SH-SY5Y (cell line): ENCODE results near the gene HEMK1.

ENCODE experiments used
- GATA2 ChIP-seq: IDR thresholded peaks from 2 replicates; pipeline ENCODE4 v1.6.1; 2011; ENCODE audit warnings: mild to moderate bottlenecking, low read depth, low read length
- GATA3 ChIP-seq: IDR thresholded peaks from 2 replicates; pipeline ENCODE4 v1.6.1; 2011; ENCODE audit warnings: low read depth, mild to moderate bottlenecking, low read length, moderate library complexity

The HEMK1 gene

DNA sequence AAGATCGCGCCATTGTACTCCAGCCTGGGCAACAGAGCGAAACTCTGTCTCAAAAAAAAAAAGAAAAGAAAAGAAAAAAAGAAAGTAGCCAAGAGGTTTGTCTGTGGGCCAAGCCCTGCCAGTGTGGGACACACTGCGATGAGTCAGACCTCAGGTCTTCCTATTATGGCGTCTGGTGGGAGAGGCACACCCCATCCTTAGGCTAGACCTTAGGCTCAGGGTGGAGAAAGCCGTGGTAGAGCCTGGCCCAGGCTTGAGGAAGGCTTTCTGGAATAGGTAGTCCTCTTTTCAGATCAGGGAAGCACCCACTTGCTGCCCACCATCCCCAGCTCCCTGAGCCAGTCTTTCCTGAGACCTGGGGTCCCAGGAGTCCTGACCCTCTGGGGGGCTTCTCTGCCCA is 6.0 kb downstream of the HEMK1 start:
- TF ChIP-seq GATA3, result no peak
- TF ChIP-seq GATA2, result no peak

GRCh38 chr3:50577348-50577747 is 8.0 kb downstream of the HEMK1 start:
- TF ChIP-seq GATA2 (no peak), GATA3 (no peak)

- TF ChIP-seq GATA3, result no peak
- TF ChIP-seq GATA2, result no peak
These were observed 11.5 kb downstream of the HEMK1 start for GRCh38 chr3:50580683-50581458.

- TF ChIP-seq GATA2, result no peak
- no peak for TF ChIP-seq GATA3
These were observed 12.1 kb downstream of the HEMK1 start for GRCh38 chr3:50581459-50581842.

DNA sequence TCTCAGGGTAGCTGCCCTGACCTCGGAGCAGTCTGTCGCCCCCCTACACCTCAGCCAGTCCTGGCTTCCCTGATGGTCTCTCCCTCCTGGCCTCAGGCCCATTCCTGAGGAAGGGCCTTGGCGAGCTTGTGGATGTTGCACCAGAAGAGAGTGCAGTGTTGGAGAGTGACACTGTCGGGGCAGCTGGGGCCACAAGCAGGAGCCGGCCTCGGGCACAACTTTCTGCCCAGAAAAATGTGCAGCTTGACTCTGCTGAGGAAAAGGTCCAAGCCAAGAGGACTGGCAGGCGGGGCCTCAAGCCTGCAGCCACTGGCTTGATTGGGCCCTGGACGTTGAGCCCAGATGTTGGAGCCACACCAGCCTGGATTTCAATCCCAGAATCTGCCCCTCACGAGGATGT is 12.8 kb downstream of the HEMK1 start:
- TF ChIP-seq GATA2 (no peak), GATA3 (no peak)

- TF ChIP-seq GATA3 (no peak), GATA2 (no peak)
These were observed 14.6 kb downstream of the HEMK1 start for GRCh38 chr3:50583897-50584296.

DNA sequence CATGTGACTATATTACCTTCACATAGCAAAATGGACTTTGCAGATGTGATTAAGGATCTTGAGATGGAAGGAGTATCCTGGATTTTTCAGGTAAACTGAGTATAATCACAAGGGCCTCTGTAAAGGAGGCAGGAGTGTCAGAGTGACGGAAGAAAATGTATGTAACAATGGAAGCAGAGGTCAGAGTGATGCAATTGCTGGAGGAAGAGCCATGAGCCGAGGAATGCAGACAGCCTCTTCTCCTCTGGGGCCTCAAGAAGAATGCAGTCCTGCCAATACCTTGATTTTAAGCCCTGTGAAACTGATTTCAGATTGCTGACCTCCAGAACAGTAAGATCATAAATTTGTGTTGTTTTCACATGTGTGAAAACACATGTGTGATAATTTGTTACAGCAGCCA is 15.1 kb downstream of the HEMK1 start:
- TF ChIP-seq GATA2 (no peak), GATA3 (no peak)

- TF ChIP-seq GATA3, result no peak
- TF ChIP-seq GATA2, result no peak
These were observed 16.8 kb downstream of the HEMK1 start for GRCh38 chr3:50585919-50586762.

DNA sequence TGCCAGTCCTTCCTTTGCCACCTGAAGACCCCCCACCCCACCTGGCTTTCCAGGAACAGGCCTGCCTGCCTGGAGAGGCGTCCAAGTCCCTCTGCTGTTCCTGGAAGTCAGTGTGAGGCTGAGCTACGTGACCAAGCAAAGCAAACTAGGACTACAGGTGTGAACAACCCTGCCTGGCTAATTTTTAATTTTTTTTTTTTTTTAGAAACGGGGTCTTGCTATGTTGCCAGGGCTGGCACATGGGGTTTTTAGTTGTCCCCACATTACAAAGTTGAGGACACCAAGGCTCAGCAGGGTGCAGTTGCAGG is 17.4 kb downstream of the HEMK1 start:
- TF ChIP-seq GATA2 (no peak), GATA3 (no peak)

DNA sequence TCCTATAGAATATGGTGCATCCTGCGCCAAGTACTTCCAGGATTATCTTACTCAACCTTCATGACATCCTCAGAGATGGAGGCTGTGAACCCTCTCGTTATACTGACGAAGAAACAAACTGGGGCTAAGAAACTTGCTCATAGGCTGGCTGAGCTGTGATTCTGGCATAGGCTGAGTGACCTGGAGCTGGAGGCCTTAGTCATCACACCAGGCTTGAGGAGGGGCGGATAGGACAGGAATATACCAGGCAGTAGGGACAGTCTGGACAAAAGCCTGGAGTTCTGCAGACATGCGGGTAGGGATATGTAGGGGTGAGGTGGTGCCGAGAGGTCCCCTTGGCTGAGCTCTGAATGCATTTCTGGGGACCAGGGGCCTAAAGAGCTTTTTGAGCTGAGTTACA is 18.1 kb downstream of the HEMK1 start:
- no peak for TF ChIP-seq GATA2
- TF ChIP-seq GATA3, result no peak

DNA sequence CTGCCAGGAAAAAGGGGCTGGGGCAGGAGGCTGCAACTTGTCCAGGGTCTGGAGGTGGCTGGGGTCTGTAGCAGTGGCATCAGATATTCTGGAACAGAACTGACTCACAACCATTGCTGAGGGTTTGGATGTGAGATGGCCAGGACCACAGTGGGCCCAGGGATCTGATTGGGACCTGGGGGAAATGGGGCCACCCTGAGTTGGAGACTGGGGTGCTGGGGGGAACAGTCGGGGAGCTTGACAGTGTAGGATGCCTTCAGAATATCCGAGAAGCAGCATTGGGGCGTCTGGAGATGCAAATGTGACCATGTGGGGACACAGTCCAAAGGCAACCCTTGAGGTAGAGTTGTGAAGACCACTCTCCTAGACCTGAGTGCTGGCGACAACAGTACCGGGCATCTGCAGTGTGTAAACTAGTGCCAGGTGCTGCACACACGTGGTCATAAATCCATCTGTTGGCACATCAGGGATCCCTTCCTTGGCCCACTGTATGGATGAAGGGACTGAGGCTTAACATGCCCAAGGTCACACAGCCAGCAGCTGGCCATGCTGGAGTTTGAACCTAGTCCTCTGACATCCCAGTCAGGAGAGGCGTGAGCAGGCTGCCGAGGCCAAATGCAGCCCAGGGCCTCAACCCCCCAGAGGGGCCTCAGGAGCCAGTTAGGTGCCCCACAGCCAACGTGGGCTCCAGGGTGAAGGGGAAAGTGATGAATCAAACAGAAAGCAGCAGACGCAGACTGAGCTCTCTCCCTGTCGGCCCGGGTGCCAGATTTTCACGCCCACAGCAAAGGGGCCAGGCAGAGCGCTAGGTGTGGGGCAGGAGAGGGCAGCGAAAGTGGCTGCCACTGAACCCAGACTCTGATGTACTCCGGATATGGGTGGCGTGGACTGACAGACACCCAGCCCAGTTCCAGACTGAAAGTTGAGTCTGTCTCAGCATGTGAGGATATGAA is 18.8 kb downstream of the HEMK1 start:
- TF ChIP-seq GATA2 (no peak), GATA3 (no peak)

GRCh38 chr3:50588759-50589433 is 19.6 kb downstream of the HEMK1 start:
- TF ChIP-seq GATA2 (no peak), GATA3 (no peak)

DNA sequence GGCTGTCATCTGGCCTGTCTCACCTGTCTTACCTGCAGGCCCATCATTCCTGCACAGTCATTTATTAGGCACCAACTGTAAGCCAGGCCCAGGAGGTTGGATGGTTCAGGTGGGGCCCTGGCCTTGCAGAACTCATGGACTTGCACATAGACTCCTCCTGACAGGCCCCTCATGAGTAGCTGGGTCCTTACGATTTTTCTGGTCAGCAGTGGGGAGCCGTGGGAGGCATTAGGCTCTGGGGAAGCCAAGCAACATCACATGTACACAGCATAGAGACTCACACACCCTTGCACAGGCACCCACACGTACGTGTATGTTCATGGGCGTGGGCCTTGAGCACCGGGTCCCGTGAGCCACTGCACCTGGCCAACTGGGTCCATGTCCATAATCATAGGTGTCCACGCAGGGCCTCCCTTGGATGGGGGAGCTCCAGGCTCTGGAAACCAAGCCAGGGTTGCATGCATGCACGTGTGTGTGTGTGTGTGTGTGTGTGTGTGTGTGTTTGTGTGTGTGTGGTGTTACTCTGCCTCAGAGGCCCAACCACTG is 21.9 kb downstream of the HEMK1 start:
- no peak for TF ChIP-seq GATA3
- no peak for TF ChIP-seq GATA2

- TF ChIP-seq GATA2 (no peak), GATA3 (no peak)
These were observed 23.2 kb downstream of the HEMK1 start for GRCh38 chr3:50592568-50592967.
